GM21526 (cell line): Measurements from ENCODE around the gene TSPAN17.
A peak's percentile ranks its signal among the peaks of the same experiment; 100 is the strongest.

Experiments
- ATAC-seq: cut with Tn5 transposase; IDR thresholded peaks from one replicate; pipeline ENCODE4 v1.9.1; 2021; ENCODE audit warnings: moderate library complexity; ENCODE audit not compliant: unreplicated experiment, low FRiP score

TSPAN17 gene

DNA sequence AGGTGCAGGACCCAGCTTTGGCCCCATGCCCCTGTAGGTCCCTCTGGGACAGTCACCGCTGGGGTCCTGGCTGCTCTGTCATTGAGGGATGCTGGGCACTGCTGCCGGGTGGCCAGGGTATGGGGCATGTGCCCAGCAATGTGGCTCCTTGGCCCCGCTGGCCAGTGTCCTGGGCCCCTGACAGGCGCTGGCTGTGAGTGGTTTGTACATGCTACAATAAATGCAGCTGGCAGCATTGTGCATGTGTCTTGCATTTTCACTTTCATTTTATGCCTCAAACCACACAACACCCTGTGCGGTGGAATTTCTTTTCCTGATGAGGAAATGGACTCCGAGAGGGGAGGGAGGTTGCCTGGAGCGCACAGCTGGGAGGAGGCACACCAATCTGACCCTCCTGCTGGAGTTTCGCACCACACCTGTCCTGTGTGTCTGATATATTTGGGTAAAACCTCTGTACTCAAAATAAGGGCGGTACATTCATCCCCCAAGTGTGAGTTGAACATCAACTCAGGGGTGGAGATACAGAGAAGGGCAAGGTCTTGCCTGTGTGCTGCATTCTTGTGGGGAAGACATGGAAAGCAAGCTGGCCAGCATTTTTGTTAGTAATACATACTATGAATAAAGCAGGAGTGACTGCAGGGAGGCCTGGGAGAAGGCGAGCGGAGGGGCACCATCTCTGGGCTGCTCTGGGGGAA lies 11.7 kb downstream of the TSPAN17 start:
- ATAC-seq, result no peak

DNA sequence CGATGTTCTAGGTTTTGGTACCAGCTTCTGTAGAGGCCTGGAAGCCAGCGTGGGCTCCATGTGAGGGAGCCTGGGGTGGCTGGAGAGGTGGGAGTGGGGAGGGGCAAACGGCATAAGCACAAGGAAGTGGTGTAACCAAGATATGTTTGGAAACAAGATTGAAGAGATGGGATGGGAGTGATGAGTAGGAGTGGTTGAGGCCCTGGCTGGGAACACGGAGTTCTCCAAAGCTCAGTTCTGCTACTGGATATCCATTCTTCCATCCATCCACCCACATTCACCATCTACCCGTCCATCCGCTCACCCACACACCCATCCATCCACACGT lies 12.2 kb downstream of the TSPAN17 start:
- ATAC-seq, result no peak

DNA sequence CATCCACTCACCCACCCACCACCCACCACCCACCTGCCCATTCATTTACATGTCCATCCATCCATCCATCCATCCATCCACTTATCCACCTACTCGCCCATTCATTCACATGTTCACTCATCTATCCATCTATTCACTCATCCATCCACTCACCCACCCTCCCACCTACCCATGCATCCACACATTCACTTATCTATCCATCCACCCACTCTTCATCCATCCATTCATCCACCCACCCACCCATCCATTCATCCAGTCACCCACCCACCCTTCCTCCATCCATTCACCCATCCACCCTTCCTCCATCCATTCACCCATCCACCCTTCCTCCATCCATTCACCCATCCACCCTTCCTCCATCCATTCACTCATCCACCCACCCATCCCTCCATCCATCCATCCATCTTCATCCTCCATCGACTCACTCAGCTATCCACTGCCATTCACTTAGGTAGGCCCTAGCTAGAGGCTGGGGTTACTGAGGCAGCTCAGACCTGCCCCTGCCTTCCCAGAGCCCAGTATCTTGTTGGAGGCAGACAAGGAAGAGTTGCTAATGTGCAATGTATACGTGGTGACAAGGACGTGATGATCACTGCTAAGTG lies 12.7 kb downstream of the TSPAN17 start:
- no peak for ATAC-seq

DNA sequence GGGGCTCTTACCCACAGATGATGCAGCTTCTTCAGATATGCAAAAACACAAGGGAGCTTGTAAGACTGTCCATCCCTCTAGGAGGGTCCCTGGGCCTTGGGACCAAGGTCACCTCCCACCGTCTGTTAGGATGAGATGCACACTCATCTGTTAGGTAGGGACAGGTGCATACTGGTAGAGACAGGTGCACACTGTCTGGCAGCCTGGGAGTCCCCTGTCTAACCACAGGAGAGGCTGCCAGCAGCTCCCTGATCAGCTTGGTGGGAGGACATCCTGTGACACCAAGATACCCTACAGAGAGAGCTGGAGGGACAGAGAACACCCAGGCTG lies 13.2 kb downstream of the TSPAN17 start:
- no peak for ATAC-seq

DNA sequence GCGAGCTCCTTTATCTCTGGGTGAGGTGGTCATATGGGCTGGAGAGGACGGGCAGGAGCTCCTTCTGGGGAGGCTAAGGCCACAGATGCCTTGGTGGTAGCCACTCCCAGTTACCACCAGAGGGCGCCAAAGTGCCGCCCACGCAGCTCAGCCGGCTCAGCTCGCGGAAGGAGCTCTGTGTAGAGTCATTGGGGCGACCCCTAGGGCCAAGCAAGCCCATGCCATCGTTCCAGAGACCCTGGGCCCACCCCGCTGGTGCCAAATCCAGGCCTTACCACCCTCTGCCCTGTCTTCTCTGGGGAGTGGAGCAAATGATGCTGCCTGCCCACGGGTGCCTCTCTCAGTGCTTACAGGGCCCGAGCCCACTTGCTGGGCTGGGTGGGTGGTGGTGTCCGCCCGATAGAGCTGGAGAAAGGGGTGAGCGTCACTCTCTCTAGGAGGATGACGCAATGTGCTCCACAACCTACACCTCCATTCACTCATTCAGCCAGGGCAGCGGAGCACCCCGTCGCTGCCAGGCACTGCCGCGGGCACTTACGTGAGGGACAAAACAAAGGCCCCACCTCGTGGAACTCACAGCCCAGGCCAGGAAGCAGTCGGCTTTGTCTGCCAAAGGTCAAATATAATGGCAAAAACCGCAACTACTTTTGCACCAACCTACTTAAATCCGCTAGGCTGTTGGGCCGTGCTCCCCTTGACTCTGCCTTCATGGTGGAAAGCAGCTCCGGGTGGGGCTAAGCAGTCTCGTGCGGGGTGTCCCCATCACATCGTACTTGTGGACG lies 13.8 kb downstream of the TSPAN17 start:
- ATAC-seq, result peak; percentile 62

DNA sequence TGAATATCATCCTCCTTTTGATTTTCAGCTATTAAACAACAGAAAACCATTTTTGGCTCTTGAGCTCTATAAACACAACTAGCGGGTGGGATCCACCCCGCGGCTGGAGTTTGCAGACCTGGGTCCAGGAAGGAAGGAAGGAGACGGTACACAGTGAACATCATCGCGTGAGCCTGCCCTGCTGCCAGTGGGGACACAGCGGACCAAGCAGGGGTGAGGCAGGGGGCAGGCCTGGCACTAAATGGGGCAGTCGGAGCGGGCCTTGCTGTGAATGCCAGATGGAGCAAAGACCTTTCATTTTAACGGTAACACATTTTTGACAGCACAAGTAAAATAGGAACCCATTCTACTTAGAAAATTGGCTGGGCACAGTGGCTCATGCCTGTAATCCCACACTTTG lies 14.4 kb downstream of the TSPAN17 start:
- ATAC-seq, result no peak

DNA sequence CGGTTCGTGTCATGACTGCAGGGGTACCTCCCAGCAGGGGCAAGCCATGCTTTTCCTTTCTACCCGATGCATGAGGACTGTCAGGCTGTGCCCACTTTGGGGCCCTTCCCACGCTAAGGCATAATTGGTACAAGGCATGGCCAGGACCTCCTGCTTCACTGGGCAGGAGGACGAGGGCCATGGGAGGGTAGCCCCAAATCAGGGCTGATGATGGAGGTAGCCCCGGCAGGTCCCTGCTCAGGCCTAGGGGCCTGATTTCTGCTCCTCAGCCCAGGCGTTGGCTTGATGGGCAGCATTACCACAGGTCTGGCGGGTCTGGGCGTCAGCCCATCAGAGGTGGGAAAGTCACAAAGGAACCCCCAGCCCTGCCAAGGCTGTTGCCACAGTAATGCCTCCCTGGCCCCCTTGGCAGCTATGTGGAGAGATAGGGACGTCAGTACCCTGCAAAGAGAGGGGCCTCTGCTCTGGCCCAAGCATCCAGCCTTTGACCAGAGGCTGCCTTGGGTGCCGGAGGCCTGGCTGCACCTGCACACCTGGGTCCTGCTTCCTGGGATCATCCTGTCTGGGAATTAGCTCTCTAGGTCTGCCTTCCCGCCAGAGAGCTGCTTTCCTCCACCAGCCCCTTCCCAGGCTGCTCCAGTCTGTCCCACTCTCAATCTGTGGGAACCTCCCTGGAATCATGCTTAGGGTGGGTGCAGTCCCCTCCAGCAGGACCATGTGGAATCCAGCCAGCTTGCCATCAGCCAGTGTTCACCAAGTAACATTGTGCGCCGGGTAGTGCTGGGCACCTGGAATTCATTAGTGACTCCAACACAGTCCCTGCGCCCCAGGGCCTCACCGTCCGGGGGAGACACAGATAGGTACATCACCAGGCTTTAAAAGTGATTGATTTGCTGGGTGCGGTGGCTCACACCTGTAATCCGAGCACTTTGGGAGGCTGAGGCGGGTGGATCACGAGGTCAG lies 15.4 kb downstream of the TSPAN17 start:
- no peak for ATAC-seq

DNA sequence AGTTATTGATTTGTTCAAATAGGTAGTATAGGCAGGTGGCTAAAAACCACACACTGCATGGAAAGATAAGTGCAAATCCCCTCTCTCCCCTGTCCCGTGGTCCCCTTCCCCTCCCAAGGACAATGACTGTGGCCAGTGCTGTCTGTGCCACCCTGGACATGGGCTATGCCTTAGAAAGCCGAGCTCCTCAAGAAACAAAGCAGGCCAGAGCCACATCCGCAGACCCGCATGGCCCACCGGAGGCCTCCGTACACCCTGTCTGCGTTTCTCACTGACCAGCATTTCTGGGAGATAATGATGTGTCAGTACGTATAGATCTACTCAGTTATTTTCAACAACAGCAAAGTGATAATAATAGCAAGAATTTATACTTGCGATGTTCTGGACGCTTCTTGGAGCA lies 16.3 kb downstream of the TSPAN17 start:
- ATAC-seq, result no peak

DNA sequence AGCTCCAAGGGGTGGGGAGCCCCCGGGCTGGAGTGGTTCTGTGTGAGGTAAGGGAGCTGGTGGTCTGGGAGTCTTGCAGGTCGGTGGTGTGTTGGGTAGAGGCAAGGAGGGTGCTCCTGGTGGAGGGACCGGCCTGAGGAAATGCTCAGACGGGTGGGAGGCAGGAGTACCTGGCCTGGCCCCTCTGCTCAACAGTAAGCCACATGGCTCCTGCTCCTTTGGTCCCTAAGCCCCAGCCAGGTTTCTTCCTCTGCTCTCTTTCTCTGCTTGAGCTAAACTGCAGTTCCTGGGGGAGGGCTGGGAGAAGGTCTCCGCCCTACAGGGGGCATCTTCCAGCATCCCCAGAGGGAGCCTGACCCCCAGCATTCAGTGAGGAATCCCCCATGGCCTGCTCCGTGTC lies 17.2 kb downstream of the TSPAN17 start:
- ATAC-seq, result no peak

DNA sequence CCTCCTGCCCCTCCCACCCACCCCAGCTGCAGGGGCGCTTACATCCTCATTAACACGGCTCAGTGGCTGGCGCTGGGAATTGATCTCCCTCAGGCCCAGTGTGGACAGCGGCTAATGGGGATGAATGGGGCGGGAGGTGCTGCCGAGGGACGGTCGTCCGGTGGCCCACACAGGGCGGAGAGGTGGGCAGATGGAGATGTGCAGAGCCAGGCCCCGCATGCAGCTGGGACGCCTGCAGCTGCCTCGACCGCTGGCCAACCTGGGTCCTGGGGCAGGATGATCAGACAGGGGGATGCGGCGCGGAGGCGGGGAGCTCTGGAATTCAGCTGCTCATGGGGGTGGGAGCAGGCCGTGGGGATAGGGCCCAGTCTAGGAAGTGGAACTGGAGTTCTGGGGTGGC lies 17.6 kb downstream of the TSPAN17 start:
- ATAC-seq, result no peak

DNA sequence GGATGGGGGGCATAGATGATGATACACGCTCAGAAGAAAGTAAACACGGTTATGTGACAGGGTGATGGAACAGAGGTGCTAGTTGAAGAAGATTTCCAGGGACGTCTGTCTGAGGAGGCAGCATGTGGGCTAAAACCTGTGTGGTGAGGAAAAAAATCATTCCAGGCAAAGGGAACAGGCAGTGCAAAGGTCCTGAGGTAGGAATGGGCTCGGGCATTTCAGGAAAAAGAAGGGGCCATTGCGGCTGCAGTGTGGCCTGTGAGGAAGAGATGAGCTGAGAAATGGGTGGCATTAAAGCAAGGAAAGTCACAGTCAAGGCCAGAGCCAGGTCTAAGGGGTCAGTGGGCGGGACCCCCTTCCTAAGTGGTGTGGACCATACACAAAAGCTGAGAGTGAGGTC lies 18.2 kb downstream of the TSPAN17 start:
- ATAC-seq, result no peak

DNA sequence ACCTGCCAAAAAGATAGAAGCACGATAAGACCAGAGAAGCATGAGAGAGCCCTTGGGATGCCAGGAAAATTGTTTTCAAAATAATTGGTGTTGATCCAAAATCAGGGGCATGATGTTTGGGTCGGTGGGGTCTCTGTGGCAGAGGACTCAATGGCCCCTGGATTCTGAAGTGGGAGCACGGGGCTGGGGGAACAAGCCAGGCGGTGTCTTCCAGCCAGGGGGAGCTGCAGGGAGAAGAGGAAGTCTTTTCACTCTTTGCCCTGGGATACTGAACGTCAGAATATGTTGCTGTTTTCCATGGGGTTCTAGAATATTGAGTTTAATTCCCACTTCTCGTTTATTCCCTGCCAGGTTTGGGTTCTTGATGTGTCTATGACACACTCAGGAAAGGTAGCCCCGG lies 20.4 kb downstream of the TSPAN17 start:
- no peak for ATAC-seq

DNA sequence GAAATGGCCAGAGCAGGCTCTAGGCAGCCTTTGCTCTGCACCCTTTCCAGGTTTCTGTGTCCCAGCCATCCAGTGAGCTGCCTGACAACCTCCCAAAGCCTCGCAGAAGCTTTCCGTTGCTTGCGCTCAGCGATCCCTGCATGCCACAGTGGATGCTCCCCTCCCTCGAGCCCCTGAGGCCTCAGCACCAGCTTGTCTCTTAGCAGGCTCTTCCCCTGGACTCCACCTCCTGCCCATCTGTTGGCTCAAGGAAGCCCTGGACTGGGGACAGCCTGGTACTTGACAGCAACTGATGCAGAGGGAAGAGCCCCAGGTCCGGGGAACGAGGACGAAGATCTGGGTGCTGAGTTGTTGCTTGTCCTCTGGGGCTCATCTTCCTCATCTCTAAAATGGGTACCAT lies 23.2 kb downstream of the TSPAN17 start:
- no peak for ATAC-seq

DNA sequence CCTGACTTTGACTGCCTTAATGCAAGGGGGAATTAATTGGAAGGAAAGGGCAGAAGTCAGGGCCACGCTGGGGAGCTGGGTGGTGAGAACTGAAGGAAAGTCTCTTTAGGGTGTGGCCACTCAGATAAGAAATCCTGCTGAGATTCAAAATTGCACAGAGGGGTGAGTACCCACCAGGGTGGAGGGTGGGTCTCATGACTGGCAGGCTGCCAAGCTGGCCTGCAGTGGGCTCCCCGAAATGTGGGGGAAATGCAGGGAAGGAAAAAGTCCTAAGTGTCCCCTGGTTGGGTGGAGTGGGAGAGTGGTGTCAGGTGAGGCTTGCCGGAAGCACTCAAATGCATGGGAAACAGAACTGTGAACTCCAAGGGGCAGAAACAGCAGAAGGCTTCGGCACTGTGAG lies 24.1 kb downstream of the TSPAN17 start:
- no peak for ATAC-seq

DNA sequence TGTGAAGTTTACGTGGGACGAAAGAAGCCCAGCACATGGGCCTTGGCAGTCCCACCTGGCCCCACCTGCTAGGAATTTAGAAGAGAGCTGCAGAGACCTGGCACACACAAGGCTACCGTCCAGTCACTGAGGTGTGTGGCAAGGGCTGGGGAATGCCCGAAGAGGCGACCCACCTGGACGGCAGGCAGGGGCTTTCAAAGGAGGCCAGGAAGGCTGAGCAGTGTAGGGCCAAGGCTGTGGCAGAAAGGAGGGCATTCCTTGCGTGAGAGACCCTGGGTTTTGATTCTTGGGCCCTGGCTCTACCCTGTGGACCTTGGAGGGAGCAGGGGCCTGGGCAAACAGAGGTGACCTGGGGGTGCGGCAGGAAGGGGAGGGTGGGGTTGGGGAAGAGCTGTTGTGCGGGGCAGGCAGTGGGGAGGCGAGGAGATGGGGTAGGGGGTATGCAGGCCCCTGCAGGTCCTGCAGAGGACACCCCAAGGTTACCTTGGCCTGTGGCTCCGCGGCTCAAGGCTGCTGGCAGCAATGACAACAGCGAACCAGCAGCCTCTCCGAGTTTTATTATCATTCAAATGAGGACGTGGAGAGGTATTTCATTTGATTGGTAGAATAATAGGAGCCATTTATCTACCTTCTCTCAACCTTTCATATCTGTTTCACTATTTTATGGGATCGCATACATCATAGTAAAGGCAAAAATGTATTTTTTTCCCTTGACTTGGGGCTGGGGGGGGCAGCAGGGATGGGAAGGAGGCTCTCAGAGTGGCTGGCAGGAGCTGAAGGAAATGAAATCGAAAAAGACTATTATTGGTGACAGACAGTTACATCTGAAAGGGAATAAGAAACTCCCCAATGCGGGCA lies 24.8 kb downstream of the TSPAN17 start:
- ATAC-seq, result no peak

DNA sequence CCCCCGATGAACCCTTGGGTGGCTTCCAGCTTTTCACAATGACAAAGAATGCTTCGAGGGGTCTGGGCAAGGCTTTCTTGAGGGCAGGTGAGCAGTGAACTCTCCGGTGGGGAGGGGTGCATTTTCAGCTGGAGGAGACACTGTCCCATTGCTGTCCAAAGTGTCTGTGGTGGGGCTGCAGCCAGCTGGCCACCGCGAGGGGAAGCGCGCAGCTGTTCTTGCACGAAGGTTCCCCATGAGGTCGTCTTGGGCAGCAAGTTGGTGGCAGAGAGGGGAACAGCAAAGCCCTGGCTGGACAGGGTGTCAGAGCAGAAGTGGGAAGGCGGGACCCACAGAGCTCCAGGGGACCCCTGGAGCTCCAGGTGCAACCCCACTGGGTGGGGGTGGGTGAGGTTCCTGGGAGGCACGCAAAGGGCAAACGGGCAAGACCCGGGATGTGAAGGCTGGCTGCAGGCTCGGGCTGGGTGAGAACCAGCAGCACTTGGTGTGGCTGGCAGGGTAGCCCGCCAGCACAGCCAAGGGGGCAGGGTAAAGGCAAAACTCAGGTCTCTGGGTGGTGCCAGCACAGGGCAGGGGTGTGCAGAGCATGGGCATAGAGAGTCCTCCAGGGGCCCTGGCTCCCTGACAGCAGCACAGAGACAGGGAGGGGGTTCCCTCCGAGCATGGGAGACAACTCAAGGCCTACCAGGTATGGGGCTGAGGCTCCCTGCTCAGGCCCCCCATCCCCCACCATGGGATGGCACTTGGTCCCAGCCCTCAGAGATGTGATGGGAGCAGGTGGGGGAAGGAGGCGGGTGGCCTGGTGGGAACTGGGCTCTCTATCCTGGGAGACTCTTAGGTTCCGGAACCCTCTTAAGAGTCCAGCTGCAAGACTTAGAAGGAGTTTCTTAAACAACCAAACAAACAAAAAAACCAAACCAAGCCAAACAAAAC lies 26.6 kb downstream of the TSPAN17 start:
- no peak for ATAC-seq

DNA sequence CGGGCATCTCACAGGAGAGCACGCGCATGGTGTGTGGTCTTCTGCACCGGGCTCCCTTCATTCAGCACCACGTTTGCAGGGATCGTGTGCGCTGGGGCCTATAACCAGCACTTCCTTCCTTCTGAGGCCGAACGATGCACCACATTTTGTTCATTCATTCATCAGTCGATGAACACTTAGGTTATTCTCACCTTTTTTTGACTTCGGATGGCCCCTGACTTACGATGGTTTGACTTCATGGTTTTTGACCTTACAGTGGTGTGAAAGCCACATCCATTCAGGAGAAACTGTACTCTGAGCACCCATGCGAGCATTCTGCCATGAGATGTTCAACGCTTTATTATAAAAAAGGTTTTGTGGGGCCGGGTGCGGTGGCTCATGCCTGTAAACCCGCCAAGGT lies 27.5 kb downstream of the TSPAN17 start:
- no peak for ATAC-seq

DNA sequence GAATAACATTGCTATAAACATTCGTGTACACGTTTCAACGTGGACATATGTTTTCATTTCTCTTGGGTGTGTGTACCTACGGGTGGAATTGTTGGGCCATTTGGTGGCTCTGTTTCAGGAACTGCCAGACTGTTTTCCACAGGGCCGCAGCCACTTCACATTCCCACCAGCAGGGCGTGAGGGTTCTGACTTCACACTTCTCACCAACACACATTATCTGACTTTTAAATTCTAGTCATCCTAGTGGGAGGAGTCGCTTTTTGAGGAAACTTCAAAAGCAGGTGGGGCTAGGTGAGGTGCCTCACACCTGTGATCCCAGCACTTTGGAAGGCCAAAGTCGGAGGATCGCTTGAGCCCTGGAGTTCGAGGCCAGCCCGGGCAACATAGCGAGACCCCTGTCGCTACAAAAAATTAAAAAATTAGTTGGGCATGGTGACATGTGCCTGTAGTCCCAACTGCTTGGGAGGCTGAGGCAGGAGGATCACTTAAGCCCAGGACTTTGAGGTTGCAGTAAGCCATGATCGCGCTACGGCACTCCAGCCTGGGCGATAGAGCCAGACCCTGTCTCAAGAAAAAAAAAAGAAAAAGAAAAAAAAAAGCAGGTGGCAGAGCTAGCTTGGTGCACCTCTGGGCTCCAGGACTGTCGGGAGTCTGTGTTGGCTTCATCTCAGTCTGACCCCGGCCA lies 28.5 kb downstream of the TSPAN17 start:
- no peak for ATAC-seq
